ENCODE results near the gene AMIGO2.

Gene AMIGO2

GRCh38 chr12:47107446-47107845 is 27.7 kb upstream of the AMIGO2 start:
- TF ChIP-seq CTCF (IDR thresholded peaks at IDR 0.05; ENCODE audit: extremely low read depth, missing control alignments): no peak
- no peak for DNase-seq (ENCODE audit: low spot score)

- no peak for TF ChIP-seq CTCF (IDR thresholded peaks at IDR 0.05; ENCODE audit: extremely low read depth, missing control alignments)
- no peak for DNase-seq (ENCODE audit: low spot score)
Observed at GRCh38 chr12:47105914-47106674, 26.3 kb upstream of the AMIGO2 start.

GRCh38 chr12:47102845-47103651 is 23.3 kb upstream of the AMIGO2 start:
- TF ChIP-seq CTCF (IDR thresholded peaks at IDR 0.05; ENCODE audit: extremely low read depth, missing control alignments): no peak
- no peak for DNase-seq (ENCODE audit: low spot score)

- no peak for TF ChIP-seq CTCF (IDR thresholded peaks at IDR 0.05; ENCODE audit: extremely low read depth, missing control alignments)
- no peak for DNase-seq (ENCODE audit: low spot score)
Observed at GRCh38 chr12:47102406-47102805, 22.6 kb upstream of the AMIGO2 start.

GRCh38 chr12:47100160-47100559 is 20.4 kb upstream of the AMIGO2 start:
- DNase-seq (ENCODE audit: low spot score): no peak
- TF ChIP-seq CTCF (IDR thresholded peaks at IDR 0.05; ENCODE audit: extremely low read depth, missing control alignments): no peak

- DNase-seq (ENCODE audit: low spot score): no peak
- TF ChIP-seq CTCF (IDR thresholded peaks at IDR 0.05; ENCODE audit: extremely low read depth, missing control alignments): no peak
Observed at GRCh38 chr12:47099610-47100009, 19.9 kb upstream of the AMIGO2 start.

- no peak for TF ChIP-seq CTCF (IDR thresholded peaks at IDR 0.05; ENCODE audit: extremely low read depth, missing control alignments)
- no peak for DNase-seq (ENCODE audit: low spot score)
Observed at GRCh38 chr12:47098099-47098498, 18.3 kb upstream of the AMIGO2 start.

Measured in GM20000 (cell line).